Mammary epithelial cell (primary cell): ENCODE data around the gene G6PC3.

Experiments used
- EZH2 ChIP-seq: IDR thresholded peaks from 2 replicates; pipeline ENCODE4 v1.6.1; 2012; ENCODE audit warnings: low read length, inconsistent platforms, borderline replicate concordance
- TF ChIP-seq, protein P1 (sequence below), 2 donors: IDR thresholded peaks in 1 of 2; conservative IDR thresholded peaks in 1 of 2; 2 replicates each; pipeline ENCODE4 v1.5.1; 2011 to 2012; ENCODE audit warnings: inconsistent platforms in 2 of 2, low read length in 2 of 2, mild to moderate bottlenecking in 2 of 2, control low read depth in 1 of 2, low read depth in 1 of 2; ENCODE audit not compliant: insufficient read depth in 1 of 2; ENCODE audit errors: extremely low read depth in 1 of 2

- TF ChIP-seq, protein P1, sequence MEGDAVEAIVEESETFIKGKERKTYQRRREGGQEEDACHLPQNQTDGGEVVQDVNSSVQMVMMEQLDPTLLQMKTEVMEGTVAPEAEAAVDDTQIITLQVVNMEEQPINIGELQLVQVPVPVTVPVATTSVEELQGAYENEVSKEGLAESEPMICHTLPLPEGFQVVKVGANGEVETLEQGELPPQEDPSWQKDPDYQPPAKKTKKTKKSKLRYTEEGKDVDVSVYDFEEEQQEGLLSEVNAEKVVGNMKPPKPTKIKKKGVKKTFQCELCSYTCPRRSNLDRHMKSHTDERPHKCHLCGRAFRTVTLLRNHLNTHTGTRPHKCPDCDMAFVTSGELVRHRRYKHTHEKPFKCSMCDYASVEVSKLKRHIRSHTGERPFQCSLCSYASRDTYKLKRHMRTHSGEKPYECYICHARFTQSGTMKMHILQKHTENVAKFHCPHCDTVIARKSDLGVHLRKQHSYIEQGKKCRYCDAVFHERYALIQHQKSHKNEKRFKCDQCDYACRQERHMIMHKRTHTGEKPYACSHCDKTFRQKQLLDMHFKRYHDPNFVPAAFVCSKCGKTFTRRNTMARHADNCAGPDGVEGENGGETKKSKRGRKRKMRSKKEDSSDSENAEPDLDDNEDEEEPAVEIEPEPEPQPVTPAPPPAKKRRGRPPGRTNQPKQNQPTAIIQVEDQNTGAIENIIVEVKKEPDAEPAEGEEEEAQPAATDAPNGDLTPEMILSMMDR (conservative IDR thresholded peaks at IDR 0.05 in 1 of 2, IDR thresholded peaks at IDR 0.05 in 1 of 2; ENCODE audit: extremely low read depth in 1 of 2, insufficient read depth in 1 of 2, low read depth in 1 of 2, low read length in 2 of 2): no peak
- no peak for TF ChIP-seq EZH2
Measured at GRCh38 chr17:44084921-44085320, 14.4 kb downstream of the G6PC3 start.
